ENCODE results near the gene RPL10A. TPM values are rescaled to one million over a fixed set of nuclear protein-coding genes. Genes with fewer than 3 reads are reported as not detected.

Gene RPL10A
- polyA plus RNA-seq, 1 donor (not counting 4 experiments of a cell fraction or from before 2014, with no cell fraction given), result 2,462 TPM

- Histone ChIP-seq H3K9ac (ENCODE audit: control insufficient read depth, extremely low read depth, insufficient read depth, low read length) (no peak overlapping the region), H2AFZ (ENCODE audit: control insufficient read depth, low read length) (peak overlapping the region; percentile 36), H3K4me3 (ENCODE audit: control insufficient read depth in 2 of 3, extremely low read depth in 1 of 3, insufficient read depth in 2 of 3, low read depth in 1 of 3, low read length in 3 of 3) (no peak overlapping the region), H3K9me3 (ENCODE audit: control insufficient read depth, low read depth, low read length) (no peaks in the 10 kb centered on the region), H3K27ac (ENCODE audit: control insufficient read depth, insufficient read depth, low read length) (no peak overlapping the region), H3K36me3 (ENCODE audit: control insufficient read depth in 2 of 2, extremely low read depth in 1 of 2, insufficient read depth in 2 of 2, low read length in 2 of 2) (no peaks in the 10 kb centered on the region), H3K4me2 (ENCODE audit: control insufficient read depth, extremely low read depth, insufficient read depth, low read depth, low read length) (no peak overlapping the region), H3K4me1 (ENCODE audit: control insufficient read depth, extremely low read depth, insufficient read depth, low read length) (peaks cover 3% of the 10 kb centered on the region), H4K20me1 (ENCODE audit: control insufficient read depth, extremely low read depth, insufficient read depth, low read length) (no peaks in the 10 kb centered on the region), H3K27me3 (ENCODE audit: control insufficient read depth, extremely low read depth, insufficient read depth, low read length) (peaks cover 24% of the 10 kb centered on the region), H3K9me1 (ENCODE audit: control insufficient read depth, extremely low read depth, insufficient read depth, low read length) (no peaks in the 10 kb centered on the region), H3K79me2 (ENCODE audit: control insufficient read depth, insufficient read depth, low read length) (no peaks in the 10 kb centered on the region)
- no peak for FAIRE-seq
- no peak for DNase-seq (ENCODE audit: low read depth, low spot score)
- dilution Hi-C loops (cut with MboI; ENCODE audit: extremely low pct_ligation_motif_present, low sequenced_read_pairs), result no loop called here
- TF ChIP-seq EZH2 (IDR thresholded peaks at IDR 0.05; ENCODE audit: low read length), result no peak
Observed at GRCh38 chr6:35505999-35506412, 37.8 kb downstream of the RPL10A start.

GRCh38 chr6:35506536-35506935, 38.3 kb downstream of the RPL10A start:
- Histone ChIP-seq H3K4me2 (ENCODE audit: control insufficient read depth, extremely low read depth, insufficient read depth, low read depth, low read length) (no peak overlapping the region), H3K9ac (ENCODE audit: control insufficient read depth, extremely low read depth, insufficient read depth, low read length) (no peak overlapping the region), H3K27me3 (ENCODE audit: control insufficient read depth, extremely low read depth, insufficient read depth, low read length) (peaks cover 29% of the 10 kb centered on the region), H3K27ac (ENCODE audit: control insufficient read depth, insufficient read depth, low read length) (no peak overlapping the region), H3K9me3 (ENCODE audit: control insufficient read depth, low read depth, low read length) (no peaks in the 10 kb centered on the region), H3K4me1 (ENCODE audit: control insufficient read depth, extremely low read depth, insufficient read depth, low read length) (peaks cover 3% of the 10 kb centered on the region), H3K36me3 (ENCODE audit: control insufficient read depth in 2 of 2, extremely low read depth in 1 of 2, insufficient read depth in 2 of 2, low read length in 2 of 2) (no peaks in the 10 kb centered on the region), H2AFZ (ENCODE audit: control insufficient read depth, low read length) (no peak overlapping the region), H3K79me2 (ENCODE audit: control insufficient read depth, insufficient read depth, low read length) (no peaks in the 10 kb centered on the region), H3K9me1 (ENCODE audit: control insufficient read depth, extremely low read depth, insufficient read depth, low read length) (no peaks in the 10 kb centered on the region), H3K4me3 (ENCODE audit: control insufficient read depth in 2 of 3, extremely low read depth in 1 of 3, insufficient read depth in 2 of 3, low read depth in 1 of 3, low read length in 3 of 3) (no peak overlapping the region), H4K20me1 (ENCODE audit: control insufficient read depth, extremely low read depth, insufficient read depth, low read length) (no peaks in the 10 kb centered on the region)
- DNase-seq (ENCODE audit: low read depth, low spot score) (no peak), FAIRE-seq (no peak)
- dilution Hi-C loops (cut with MboI; ENCODE audit: extremely low pct_ligation_motif_present, low sequenced_read_pairs), result no loop called here
- no peak for TF ChIP-seq EZH2 (IDR thresholded peaks at IDR 0.05; ENCODE audit: low read length)
- TF ChIP-seq CTCF (optimal IDR thresholded peaks at IDR 0.05 in 1 of 3, IDR thresholded peaks at IDR 0.05 in 1 of 3, conservative IDR thresholded peaks at IDR 0.05 in 1 of 3; ENCODE audit: extremely low read depth in 1 of 3, insufficient read depth in 2 of 3, low read length in 3 of 3), result no peak

- no peak overlapping the region for H2AFZ ChIP-seq (ENCODE audit: control insufficient read depth, low read length)
- dilution Hi-C loops (cut with MboI; ENCODE audit: extremely low pct_ligation_motif_present, low sequenced_read_pairs), result no loop called here
- H3K79me2 ChIP-seq (ENCODE audit: control insufficient read depth, insufficient read depth, low read length), result no peaks in the 10 kb centered on the region
- no peak overlapping the region for H3K9ac ChIP-seq (ENCODE audit: control insufficient read depth, extremely low read depth, insufficient read depth, low read length)
- H3K4me1 ChIP-seq (ENCODE audit: control insufficient read depth, extremely low read depth, insufficient read depth, low read length), result peaks cover 3% of the 10 kb centered on the region
- DNase-seq (ENCODE audit: low read depth, low spot score) (no peak), FAIRE-seq (no peak)
- H3K9me1 ChIP-seq (ENCODE audit: control insufficient read depth, extremely low read depth, insufficient read depth, low read length), result no peaks in the 10 kb centered on the region
- no peaks in the 10 kb centered on the region for H4K20me1 ChIP-seq (ENCODE audit: control insufficient read depth, extremely low read depth, insufficient read depth, low read length)
- H3K4me2 ChIP-seq (ENCODE audit: control insufficient read depth, extremely low read depth, insufficient read depth, low read depth, low read length), result no peak overlapping the region
- peaks cover 34% of the 10 kb centered on the region for H3K27me3 ChIP-seq (ENCODE audit: control insufficient read depth, extremely low read depth, insufficient read depth, low read length)
- no peak overlapping the region for H3K4me3 ChIP-seq (ENCODE audit: control insufficient read depth in 2 of 3, extremely low read depth in 1 of 3, insufficient read depth in 2 of 3, low read depth in 1 of 3, low read length in 3 of 3)
- H3K36me3 ChIP-seq (ENCODE audit: control insufficient read depth in 2 of 2, extremely low read depth in 1 of 2, insufficient read depth in 2 of 2, low read length in 2 of 2), result no peaks in the 10 kb centered on the region
- no peak for TF ChIP-seq EZH2 (IDR thresholded peaks at IDR 0.05; ENCODE audit: low read length)
- TF ChIP-seq CTCF (optimal IDR thresholded peaks at IDR 0.05 in 1 of 3, IDR thresholded peaks at IDR 0.05 in 1 of 3, conservative IDR thresholded peaks at IDR 0.05 in 1 of 3; ENCODE audit: extremely low read depth in 1 of 3, insufficient read depth in 2 of 3, low read length in 3 of 3), result no peak
- H3K9me3 ChIP-seq (ENCODE audit: control insufficient read depth, low read depth, low read length), result no peaks in the 10 kb centered on the region
- H3K27ac ChIP-seq (ENCODE audit: control insufficient read depth, insufficient read depth, low read length), result no peak overlapping the region
Observed at GRCh38 chr6:35507221-35507620, 39.0 kb downstream of the RPL10A start.
